Measurements from ENCODE around the gene SLC25A20.

SLC25A20 gene

DNA sequence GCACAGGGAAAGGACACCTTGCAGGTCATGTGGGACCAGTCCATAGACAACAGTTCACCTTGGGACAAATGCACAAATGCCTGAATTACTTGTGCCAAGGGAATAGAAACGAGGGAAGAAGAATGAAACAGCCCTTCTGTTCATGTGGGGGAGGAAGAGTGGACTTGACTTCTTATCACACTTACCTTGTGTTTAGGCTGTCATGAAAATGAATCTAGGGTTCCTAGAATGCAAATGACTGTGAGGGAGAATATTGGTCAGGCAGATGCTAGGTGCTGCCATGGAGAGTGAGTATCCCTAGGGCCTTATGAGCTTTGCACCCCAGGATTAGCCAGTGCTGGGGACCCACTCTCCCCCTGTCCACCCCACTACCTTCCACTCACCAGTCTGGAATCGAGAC lies 40.0 kb downstream of the SLC25A20 start:
- H3K36me3 ChIP-seq (ENCODE audit: control insufficient read depth, insufficient read depth, low read length) = no peaks in the 10 kb centered on the region
- H3K27ac ChIP-seq (ENCODE audit: low read depth, low read length) = no peak overlapping the region
- no peaks in the 10 kb centered on the region for H3K9me3 ChIP-seq (ENCODE audit: control insufficient read depth, insufficient read depth, low read length)
- no peaks in the 10 kb centered on the region for H3K27me3 ChIP-seq (ENCODE audit: control insufficient read depth, insufficient read depth, low read length)
- H3K4me3 ChIP-seq (ENCODE audit: low read depth, low read length) = no peak overlapping the region
- no peak overlapping the region for H3K9ac ChIP-seq (ENCODE audit: low read depth, low read length)
- no peaks in the 10 kb centered on the region for H3K4me1 ChIP-seq (ENCODE audit: control insufficient read depth, insufficient read depth, low read length)

DNA sequence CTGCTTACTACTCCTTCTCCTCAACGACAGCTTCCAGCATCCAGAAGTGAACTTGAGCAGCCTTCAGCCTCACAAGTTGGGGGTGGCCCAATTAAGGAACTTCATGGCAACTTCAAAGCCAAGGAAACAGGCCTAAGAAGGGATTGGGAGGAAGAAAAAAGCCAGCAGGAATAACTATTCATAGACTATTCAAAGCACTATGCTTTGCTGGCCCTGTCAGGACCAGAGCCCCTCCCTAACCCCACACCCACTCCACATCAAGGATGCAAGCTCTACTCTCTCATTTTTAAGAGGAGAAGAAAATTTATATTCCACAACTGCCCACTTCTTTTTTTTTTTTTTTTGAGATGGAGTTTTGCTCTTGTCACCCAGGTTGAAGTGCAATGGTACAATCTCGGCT lies 41.0 kb downstream of the SLC25A20 start:
- Histone ChIP-seq H3K27me3 (ENCODE audit: control insufficient read depth, insufficient read depth, low read length) (no peaks in the 10 kb centered on the region), H3K4me1 (ENCODE audit: control insufficient read depth, insufficient read depth, low read length) (no peaks in the 10 kb centered on the region), H3K9ac (ENCODE audit: low read depth, low read length) (no peak overlapping the region), H3K36me3 (ENCODE audit: control insufficient read depth, insufficient read depth, low read length) (no peaks in the 10 kb centered on the region), H3K4me3 (ENCODE audit: low read depth, low read length) (no peak overlapping the region), H3K9me3 (ENCODE audit: control insufficient read depth, insufficient read depth, low read length) (no peaks in the 10 kb centered on the region), H3K27ac (ENCODE audit: low read depth, low read length) (no peak overlapping the region)

GRCh38 chr3:48856469-48856868 lies 42.2 kb downstream of the SLC25A20 start:
- Histone ChIP-seq H3K9me3 (ENCODE audit: control insufficient read depth, insufficient read depth, low read length) (no peaks in the 10 kb centered on the region), H3K27me3 (ENCODE audit: control insufficient read depth, insufficient read depth, low read length) (no peaks in the 10 kb centered on the region), H3K4me1 (ENCODE audit: control insufficient read depth, insufficient read depth, low read length) (no peaks in the 10 kb centered on the region), H3K27ac (ENCODE audit: low read depth, low read length) (no peak overlapping the region), H3K36me3 (ENCODE audit: control insufficient read depth, insufficient read depth, low read length) (no peaks in the 10 kb centered on the region), H3K4me3 (ENCODE audit: low read depth, low read length) (no peak overlapping the region), H3K9ac (ENCODE audit: low read depth, low read length) (no peak overlapping the region)

GRCh38 chr3:48855681-48856447 lies 42.8 kb downstream of the SLC25A20 start:
- H3K36me3 ChIP-seq (ENCODE audit: control insufficient read depth, insufficient read depth, low read length) = no peaks in the 10 kb centered on the region
- no peak overlapping the region for H3K4me3 ChIP-seq (ENCODE audit: low read depth, low read length)
- no peaks in the 10 kb centered on the region for H3K27me3 ChIP-seq (ENCODE audit: control insufficient read depth, insufficient read depth, low read length)
- no peak overlapping the region for H3K9ac ChIP-seq (ENCODE audit: low read depth, low read length)
- H3K4me1 ChIP-seq (ENCODE audit: control insufficient read depth, insufficient read depth, low read length) = no peaks in the 10 kb centered on the region
- H3K27ac ChIP-seq (ENCODE audit: low read depth, low read length) = no peak overlapping the region
- no peaks in the 10 kb centered on the region for H3K9me3 ChIP-seq (ENCODE audit: control insufficient read depth, insufficient read depth, low read length)

DNA sequence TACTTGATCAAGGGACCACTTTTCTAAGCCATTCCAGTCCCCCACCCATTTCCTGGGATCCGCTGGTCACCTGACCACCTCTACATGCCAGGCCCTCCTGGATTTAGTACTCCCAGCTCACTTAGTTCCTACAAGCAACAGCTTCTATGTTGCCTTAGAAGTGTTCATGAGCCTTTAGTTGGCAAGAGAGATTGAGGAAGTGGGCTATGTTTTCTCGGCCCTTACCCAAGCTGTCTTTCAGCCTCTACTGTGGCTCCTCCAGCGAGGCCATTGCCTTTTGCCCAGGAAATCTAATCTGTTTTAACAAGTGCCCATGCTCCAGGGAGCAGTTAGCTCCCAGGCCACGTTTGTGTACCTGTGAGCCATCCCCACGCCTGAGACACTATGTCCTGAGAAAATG lies 46.5 kb downstream of the SLC25A20 start:
- Histone ChIP-seq H3K27me3 (ENCODE audit: control insufficient read depth, insufficient read depth, low read length) (no peaks in the 10 kb centered on the region), H3K9me3 (ENCODE audit: control insufficient read depth, insufficient read depth, low read length) (no peaks in the 10 kb centered on the region), H3K36me3 (ENCODE audit: control insufficient read depth, insufficient read depth, low read length) (no peaks in the 10 kb centered on the region), H3K9ac (ENCODE audit: low read depth, low read length) (no peak overlapping the region), H3K4me1 (ENCODE audit: control insufficient read depth, insufficient read depth, low read length) (no peaks in the 10 kb centered on the region), H3K27ac (ENCODE audit: low read depth, low read length) (no peak overlapping the region), H3K4me3 (ENCODE audit: low read depth, low read length) (no peak overlapping the region)

- Histone ChIP-seq H3K9ac (ENCODE audit: low read depth, low read length) (no peak overlapping the region), H3K27ac (ENCODE audit: low read depth, low read length) (no peak overlapping the region), H3K4me1 (ENCODE audit: control insufficient read depth, insufficient read depth, low read length) (no peaks in the 10 kb centered on the region), H3K9me3 (ENCODE audit: control insufficient read depth, insufficient read depth, low read length) (no peaks in the 10 kb centered on the region), H3K36me3 (ENCODE audit: control insufficient read depth, insufficient read depth, low read length) (no peaks in the 10 kb centered on the region), H3K27me3 (ENCODE audit: control insufficient read depth, insufficient read depth, low read length) (peaks cover 3% of the 10 kb centered on the region; the same call in 1 of the 2 replicates), H3K4me3 (ENCODE audit: low read depth, low read length) (no peak overlapping the region)
Observed at GRCh38 chr3:48851407-48851806, 47.3 kb downstream of the SLC25A20 start.

GRCh38 chr3:48848816-48849515 lies 49.7 kb downstream of the SLC25A20 start:
- H3K4me1 ChIP-seq (ENCODE audit: control insufficient read depth, insufficient read depth, low read length) = no peaks in the 10 kb centered on the region
- H3K4me3 ChIP-seq (ENCODE audit: low read depth, low read length) = no peak overlapping the region
- H3K36me3 ChIP-seq (ENCODE audit: control insufficient read depth, insufficient read depth, low read length) = no peaks in the 10 kb centered on the region
- H3K27ac ChIP-seq (ENCODE audit: low read depth, low read length) = no peak overlapping the region
- H3K9ac ChIP-seq (ENCODE audit: low read depth, low read length) = no peak overlapping the region
- no peaks in the 10 kb centered on the region for H3K9me3 ChIP-seq (ENCODE audit: control insufficient read depth, insufficient read depth, low read length)
- H3K27me3 ChIP-seq (ENCODE audit: control insufficient read depth, insufficient read depth, low read length) = peaks cover 3% of the 10 kb centered on the region; the same call in 1 of the 2 replicates

DNA sequence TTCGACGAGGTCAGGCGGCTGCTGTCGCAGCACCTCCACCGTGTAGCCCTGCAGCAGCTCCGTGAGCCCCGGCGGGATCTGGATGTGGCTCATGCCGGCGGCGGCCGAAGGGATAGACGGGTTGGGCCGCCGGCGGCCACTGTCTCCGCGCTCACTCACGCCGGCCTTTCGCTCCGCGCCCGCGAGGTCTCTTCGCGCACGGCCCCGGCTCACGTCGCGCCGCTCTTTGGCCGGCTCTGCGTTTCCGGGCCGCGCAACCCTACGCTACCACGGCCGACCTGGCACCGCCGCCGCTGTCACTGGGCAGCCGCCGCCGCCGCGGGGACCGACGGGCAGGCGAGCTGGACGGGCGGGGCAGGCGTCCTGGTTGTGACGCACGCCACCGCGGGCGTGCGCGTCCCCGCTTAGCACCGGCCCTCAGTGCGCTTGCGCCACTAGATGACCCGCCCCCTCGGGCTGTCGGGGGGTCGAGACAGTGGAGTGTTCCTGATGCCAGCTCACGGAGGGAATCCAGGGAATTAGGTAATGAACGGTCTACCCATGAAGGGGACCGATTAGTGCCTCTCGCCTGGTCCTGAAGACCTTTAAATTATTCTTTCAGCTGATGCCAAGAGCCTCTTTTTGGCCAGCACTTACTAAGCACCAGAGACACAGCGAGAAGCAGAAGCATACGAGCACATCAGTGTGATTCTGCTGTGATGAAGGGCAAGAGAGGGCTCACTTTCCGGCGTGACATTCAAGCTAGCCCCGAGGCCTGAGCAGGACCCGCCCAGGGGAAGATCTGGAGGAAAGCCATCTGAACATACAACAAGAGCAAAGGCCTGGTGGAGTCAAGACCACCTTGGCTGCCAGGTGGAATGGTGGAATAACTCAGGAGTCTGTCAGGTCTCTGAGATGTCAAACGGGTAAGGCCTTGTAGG lies 50.9 kb downstream of the SLC25A20 start, which contains the start of gene PRKAR2A:
Gene PRKAR2A, minus strand, starts transcription at position 371 of the 920 bp plus-strand sequence. Its CDS starts 278 bp downstream, at position 93.
- Histone ChIP-seq H3K4me1 (ENCODE audit: control insufficient read depth, insufficient read depth, low read length) (no peaks in the 10 kb centered on the region), H3K9me3 (ENCODE audit: control insufficient read depth, insufficient read depth, low read length) (no peaks in the 10 kb centered on the region), H3K4me3 (ENCODE audit: low read depth, low read length) (peak within 1 kb of the TSS; percentile 69), H3K36me3 (ENCODE audit: control insufficient read depth, insufficient read depth, low read length) (no peaks in the 10 kb centered on the region), H3K9ac (ENCODE audit: low read depth, low read length) (no peak within 1 kb of the TSS), H3K27me3 (ENCODE audit: control insufficient read depth, insufficient read depth, low read length) (peaks cover 3% of the 10 kb centered on the region; the same call in 1 of the 2 replicates), H3K27ac (ENCODE audit: low read depth, low read length) (no peak within 1 kb of the TSS)

DNA sequence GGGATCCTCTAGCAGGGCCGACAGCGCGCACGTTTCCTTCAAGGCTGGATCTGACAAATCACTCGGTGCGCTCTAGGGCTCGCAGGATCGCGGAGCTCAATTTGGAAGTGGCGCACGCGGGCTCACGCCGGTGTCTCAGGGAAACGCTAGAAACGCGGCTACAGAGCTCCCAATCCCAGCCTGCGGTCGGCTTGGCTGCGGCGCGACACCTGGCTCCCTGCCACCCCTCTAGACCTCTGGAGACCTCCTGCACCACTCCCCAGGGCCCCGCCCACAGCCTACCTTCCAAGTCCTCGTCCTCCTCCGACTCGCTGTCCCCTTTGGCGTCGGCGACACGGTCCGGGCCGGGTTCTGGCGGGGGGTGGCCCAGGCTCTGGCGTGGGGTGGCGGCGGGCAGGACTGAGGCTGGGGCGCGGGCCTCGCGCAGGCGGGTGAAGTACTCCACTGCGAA lies 51.6 kb downstream of the SLC25A20 start:
- H3K36me3 ChIP-seq (ENCODE audit: control insufficient read depth, insufficient read depth, low read length) = no peaks in the 10 kb centered on the region

GRCh38 chr3:48845170-48845569 lies 53.5 kb downstream of the SLC25A20 start:
- Histone ChIP-seq H3K27me3 (ENCODE audit: control insufficient read depth, insufficient read depth, low read length) (peaks cover 3% of the 10 kb centered on the region; the same call in 1 of the 2 replicates), H3K9ac (ENCODE audit: low read depth, low read length) (no peak overlapping the region), H3K4me1 (ENCODE audit: control insufficient read depth, insufficient read depth, low read length) (no peaks in the 10 kb centered on the region), H3K9me3 (ENCODE audit: control insufficient read depth, insufficient read depth, low read length) (no peaks in the 10 kb centered on the region), H3K36me3 (ENCODE audit: control insufficient read depth, insufficient read depth, low read length) (no peaks in the 10 kb centered on the region), H3K4me3 (ENCODE audit: low read depth, low read length) (no peak overlapping the region), H3K27ac (ENCODE audit: low read depth, low read length) (no peak overlapping the region)

More for the DNA sequence above, 51.6 kb downstream of the SLC25A20 start:
- Histone ChIP-seq H3K27ac (ENCODE audit: low read depth, low read length) (no peak overlapping the region), H3K27me3 (ENCODE audit: control insufficient read depth, insufficient read depth, low read length) (peaks cover 3% of the 10 kb centered on the region; the same call in 1 of the 2 replicates), H3K9ac (ENCODE audit: low read depth, low read length) (no peak overlapping the region), H3K4me1 (ENCODE audit: control insufficient read depth, insufficient read depth, low read length) (no peaks in the 10 kb centered on the region), H3K4me3 (ENCODE audit: low read depth, low read length) (peak overlapping the region; percentile 69), H3K9me3 (ENCODE audit: control insufficient read depth, insufficient read depth, low read length) (no peaks in the 10 kb centered on the region)
